Measurements from ENCODE around the gene SPON2. TPM values are rescaled to one million over a fixed set of nuclear protein-coding genes. Genes with fewer than 3 reads are reported as not detected.

Gene SPON2
- total and polyA plus RNA-seq, 2 of the 4 experiments (the other 2 are of a cell fraction), result 21.1 to 177 TPM

- peak overlapping the region in 1 of 2 experiments; percentile 6; a peak in 3 of 4 replicates for H4K8ac ChIP-seq (ENCODE audit: low read depth in 2 of 2, low read length in 2 of 2)
- no TSS peak for BruUV-seq (replicated peaks)
- peak overlapping the region; percentile 51; the same call in 1 of the 2 replicates for H3K27ac ChIP-seq (ENCODE audit: insufficient read depth, low read length)
- peak overlapping the region; percentile 11 for H2AK9ac ChIP-seq (replicated peaks; ENCODE audit: low read depth, low read length, poor library complexity)
- no peaks in the 10 kb centered on the region; the same call in 1 of the 2 replicates for H4K20me1 ChIP-seq (ENCODE audit: insufficient read depth, low read length)
- H3K4me3 ChIP-seq (ENCODE audit: insufficient read depth, low read depth, low read length), result no peak overlapping the region
- H3K14ac ChIP-seq (replicated peaks; ENCODE audit: low read depth, low read length), result peak overlapping the region; percentile 91
- H3K9ac ChIP-seq (ENCODE audit: low read depth, low read length), result peak overlapping the region; percentile 20; the same call in 1 of the 2 replicates
- peak overlapping the region; percentile 95 for H3K4ac ChIP-seq (ENCODE audit: low read depth, low read length)
- H2AFZ ChIP-seq (replicated peaks; ENCODE audit: low read length, poor library complexity), result no peak overlapping the region
- H3K79me1 ChIP-seq (ENCODE audit: low read depth in 1 of 2, low read length in 2 of 2), result peaks cover 0 to 41% of the 10 kb centered on the region in 2 experiments
- H2BK5ac ChIP-seq (ENCODE audit: low read depth, low read length, poor library complexity, severe bottlenecking), result peak overlapping the region; percentile 4
- H3K9me1 ChIP-seq (ENCODE audit: insufficient read depth, low read length), result peaks cover 15% of the 10 kb centered on the region
- dilution Hi-C loops (cut with HindIII; ENCODE audit: low sequenced_read_pairs, unreplicated experiment) (no loop called here), in situ Hi-C loops (cut with MboI; ENCODE audit: low sequenced_read_pairs) (no loop called here), intact Hi-C loops (cut with micrococcal nuclease) (loop anchor here (1.0 kb wide), 1 partner anchor 81 kb away; no protein-coding TSS in a partner anchor)
- H2BK120ac ChIP-seq (ENCODE audit: low read depth, low read length), result peak overlapping the region; percentile 53; the same call in 1 of the 2 replicates
- H3K4me1 ChIP-seq (ENCODE audit: control insufficient read depth, insufficient read depth, low read length), result peaks cover 34% of the 10 kb centered on the region
- no peak overlapping the region for H3K4me2 ChIP-seq (ENCODE audit: low read depth, low read length)
- ATAC-seq (ENCODE audit: low read depth), result no peak
- WGBS, 2 experiments (ENCODE audit: extremely low coverage in 2 of 2, insufficient read length in 1 of 2), result 90% methylated on average over 2 of the region's 10 CpGs; no CpG with 5 or more reads in 1 of the 2 experiments
- H3K18ac ChIP-seq (ENCODE audit: low read depth, low read length), result no peak overlapping the region; the same call in 1 of the 2 replicates
- POLR2A ChIA-PET (ENCODE audit: unreplicated experiment), result no interaction called here
- CTCF ChIA-PET, result no interaction called here
- no peaks in the 10 kb centered on the region for H3K27me3 ChIP-seq (ENCODE audit: control insufficient read depth, insufficient read depth, low read length)
- H2AK5ac ChIP-seq (ENCODE audit: low read depth, low read length), result peak overlapping the region; percentile 57; the same call in 1 of the 2 replicates
- H4K91ac ChIP-seq (ENCODE audit: insufficient read depth, low read depth, low read length), result peak overlapping the region; percentile 15; the same call in 1 of the 2 replicates
- H3K23ac ChIP-seq (ENCODE audit: low read depth, low read length), result no peak overlapping the region
- no peak overlapping the region; the same call in 1 of the 2 replicates for H2BK20ac ChIP-seq (ENCODE audit: low read depth, low read length)
- no peaks in the 10 kb centered on the region for H3K9me3 ChIP-seq (ENCODE audit: control insufficient read depth, insufficient read depth, low read length)
- DNase-seq, result no peak
- H4K5ac ChIP-seq (ENCODE audit: low read depth, low read length), result peak overlapping the region; percentile 26; the same call in 1 of the 2 replicates
- peaks cover 52% of the 10 kb centered on the region for H3K36me3 ChIP-seq (ENCODE audit: control insufficient read depth, insufficient read depth, low read length)
- H3K56ac ChIP-seq (ENCODE audit: extremely low read depth, insufficient read depth, low read length), result no peak overlapping the region
- no peak overlapping the region for H2BK15ac ChIP-seq (ENCODE audit: low read depth, low read length)
- TF ChIP-seq CTCF (conservative IDR thresholded peaks at IDR 0.05; ENCODE audit: low read depth, low read length) (no peak), CHD1 (IDR thresholded peaks at IDR 0.05; ENCODE audit: low read depth, low read length) (no peak), RCOR1 (IDR thresholded peaks at IDR 0.05; ENCODE audit: insufficient replicate concordance, low read length) (no peak), ELK1 (IDR thresholded peaks at IDR 0.05; ENCODE audit: borderline replicate concordance, low read depth, low read length) (no peak), MAZ (IDR thresholded peaks at IDR 0.05; ENCODE audit: borderline replicate concordance, low read depth, low read length) (no peak), MXI1 (IDR thresholded peaks at IDR 0.05; ENCODE audit: borderline replicate concordance, low read depth, low read length) (no peak), FOS (IDR thresholded peaks at IDR 0.05; ENCODE audit: low read depth, low read length) (no peak), USF2 (IDR thresholded peaks at IDR 0.05; ENCODE audit: low read depth, low read length) (no peak), BHLHE40 (IDR thresholded peaks at IDR 0.05; ENCODE audit: low read depth, low read length) (no peak)
Measured at GRCh38 chr4:1210971-1211370, 38.6 kb upstream of the SPON2 start.

All from IMR-90 (cell line).